ENCODE results near the gene FBXO31.
"Not testable (repeated sequence)": the region's sequence is repeated elsewhere in the genome, so short reads cannot be mapped to it uniquely, and the experiment has no call there.

The FBXO31 gene

DNA sequence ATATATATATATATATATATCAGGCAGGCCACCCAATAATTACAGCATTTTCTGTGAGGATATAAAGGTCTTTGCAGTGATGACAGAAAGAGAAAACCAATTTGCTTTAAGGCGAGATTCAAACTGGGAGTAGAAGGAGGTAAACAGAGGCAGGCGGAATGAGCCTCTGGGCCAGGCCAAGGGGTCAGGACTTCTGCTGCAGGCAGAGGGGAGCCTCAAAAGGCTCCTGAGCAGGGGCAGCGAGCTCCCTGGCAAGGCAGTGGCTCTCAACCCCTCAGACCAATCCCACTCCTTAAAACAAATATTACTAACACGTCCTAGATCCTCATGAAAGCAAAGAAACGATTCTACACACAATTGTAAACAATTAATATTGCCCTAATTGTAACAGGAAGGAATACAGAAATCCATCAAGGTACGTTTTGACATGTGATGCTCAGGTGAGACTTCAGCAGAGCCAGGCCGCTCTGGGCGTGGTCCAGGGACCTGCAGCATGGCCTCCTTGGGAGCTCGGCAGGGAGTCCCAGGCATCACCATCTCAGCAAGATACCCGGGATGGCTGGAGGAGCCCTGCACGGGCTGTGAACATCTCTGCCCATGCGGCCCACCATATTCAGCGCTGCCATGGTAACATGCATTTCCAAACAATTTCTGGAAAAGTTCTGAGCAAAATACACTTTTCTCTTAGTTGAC, 18.4 kb downstream of the FBXO31 start:
- TF ChIP-seq, protein P1, sequence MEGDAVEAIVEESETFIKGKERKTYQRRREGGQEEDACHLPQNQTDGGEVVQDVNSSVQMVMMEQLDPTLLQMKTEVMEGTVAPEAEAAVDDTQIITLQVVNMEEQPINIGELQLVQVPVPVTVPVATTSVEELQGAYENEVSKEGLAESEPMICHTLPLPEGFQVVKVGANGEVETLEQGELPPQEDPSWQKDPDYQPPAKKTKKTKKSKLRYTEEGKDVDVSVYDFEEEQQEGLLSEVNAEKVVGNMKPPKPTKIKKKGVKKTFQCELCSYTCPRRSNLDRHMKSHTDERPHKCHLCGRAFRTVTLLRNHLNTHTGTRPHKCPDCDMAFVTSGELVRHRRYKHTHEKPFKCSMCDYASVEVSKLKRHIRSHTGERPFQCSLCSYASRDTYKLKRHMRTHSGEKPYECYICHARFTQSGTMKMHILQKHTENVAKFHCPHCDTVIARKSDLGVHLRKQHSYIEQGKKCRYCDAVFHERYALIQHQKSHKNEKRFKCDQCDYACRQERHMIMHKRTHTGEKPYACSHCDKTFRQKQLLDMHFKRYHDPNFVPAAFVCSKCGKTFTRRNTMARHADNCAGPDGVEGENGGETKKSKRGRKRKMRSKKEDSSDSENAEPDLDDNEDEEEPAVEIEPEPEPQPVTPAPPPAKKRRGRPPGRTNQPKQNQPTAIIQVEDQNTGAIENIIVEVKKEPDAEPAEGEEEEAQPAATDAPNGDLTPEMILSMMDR (IDR thresholded peaks at IDR 0.05; ENCODE audit: extremely low read depth, missing control alignments) = no peak
- no peak for DNase-seq (ENCODE audit: low spot score)

DNA sequence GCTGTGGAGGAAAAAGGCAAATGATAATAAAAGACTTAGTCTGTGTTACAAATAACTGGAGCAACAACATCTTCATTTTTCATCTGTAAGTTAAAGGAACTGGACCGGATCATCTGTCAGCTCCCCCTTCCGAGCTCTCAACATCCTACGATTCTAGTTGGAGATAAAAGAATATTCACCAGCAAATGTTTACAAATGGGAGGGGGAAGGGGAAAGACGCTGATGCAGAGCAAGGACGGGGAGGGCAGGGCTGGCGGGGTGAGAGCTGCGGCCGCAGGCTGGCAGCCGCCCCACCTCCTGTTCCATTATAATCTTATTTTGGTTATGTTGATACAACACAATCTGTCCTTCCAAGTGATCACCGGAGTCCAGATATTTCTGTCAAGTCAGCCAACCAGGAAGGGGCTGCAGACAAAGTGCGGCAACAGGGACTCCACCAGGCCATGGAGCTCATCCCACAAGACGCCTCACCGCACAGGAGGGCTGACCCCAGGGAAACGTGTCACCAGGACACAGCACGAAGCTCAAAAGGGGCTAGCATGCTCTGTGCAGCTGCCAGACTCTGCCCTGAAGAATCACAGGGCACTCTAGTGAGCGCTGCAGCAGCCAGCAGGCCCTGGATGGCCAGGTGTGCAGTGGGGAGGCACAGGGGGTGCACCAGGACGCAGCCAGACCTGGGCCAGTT, 19.7 kb downstream of the FBXO31 start:
- no peak for DNase-seq (ENCODE audit: low spot score)
- TF ChIP-seq, protein P1 (IDR thresholded peaks at IDR 0.05; ENCODE audit: extremely low read depth, missing control alignments) = no peak

DNA sequence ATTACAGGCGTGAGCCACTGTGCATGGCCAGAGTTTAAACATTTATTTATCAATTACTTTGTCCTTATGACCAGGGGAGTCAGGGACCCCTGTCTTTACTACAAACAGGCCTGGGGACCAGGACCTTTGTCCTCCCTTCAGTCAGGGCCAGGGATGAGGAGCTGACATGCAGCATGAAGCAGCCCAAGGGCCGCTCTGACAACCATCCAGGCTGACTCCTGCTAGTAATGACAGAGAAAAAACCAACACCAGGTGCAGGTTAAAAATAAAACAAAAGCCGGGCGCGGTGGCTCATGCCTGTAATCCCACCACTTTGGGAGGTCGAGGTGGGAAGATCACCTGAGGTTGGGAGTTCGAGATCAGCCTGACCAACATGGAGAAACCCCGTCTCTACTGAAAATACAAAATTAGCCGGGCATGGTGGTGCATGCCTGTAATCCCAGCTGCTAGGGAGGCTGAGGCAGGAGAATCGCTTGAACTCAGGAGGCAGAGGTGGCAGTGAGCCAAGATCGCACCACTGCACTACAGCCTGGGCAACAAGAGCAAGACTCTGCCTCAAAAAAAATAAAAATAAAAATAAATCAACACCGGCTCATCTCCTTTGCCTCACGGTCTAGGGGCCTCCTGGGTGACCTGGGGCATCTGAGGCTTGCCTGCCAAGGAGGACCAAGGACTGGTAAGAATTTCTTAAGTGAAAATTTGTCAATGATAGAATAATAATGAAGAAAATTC, 20.6 kb downstream of the FBXO31 start:
- DNase-seq (ENCODE audit: low spot score) = not testable (repeated sequence)

DNA sequence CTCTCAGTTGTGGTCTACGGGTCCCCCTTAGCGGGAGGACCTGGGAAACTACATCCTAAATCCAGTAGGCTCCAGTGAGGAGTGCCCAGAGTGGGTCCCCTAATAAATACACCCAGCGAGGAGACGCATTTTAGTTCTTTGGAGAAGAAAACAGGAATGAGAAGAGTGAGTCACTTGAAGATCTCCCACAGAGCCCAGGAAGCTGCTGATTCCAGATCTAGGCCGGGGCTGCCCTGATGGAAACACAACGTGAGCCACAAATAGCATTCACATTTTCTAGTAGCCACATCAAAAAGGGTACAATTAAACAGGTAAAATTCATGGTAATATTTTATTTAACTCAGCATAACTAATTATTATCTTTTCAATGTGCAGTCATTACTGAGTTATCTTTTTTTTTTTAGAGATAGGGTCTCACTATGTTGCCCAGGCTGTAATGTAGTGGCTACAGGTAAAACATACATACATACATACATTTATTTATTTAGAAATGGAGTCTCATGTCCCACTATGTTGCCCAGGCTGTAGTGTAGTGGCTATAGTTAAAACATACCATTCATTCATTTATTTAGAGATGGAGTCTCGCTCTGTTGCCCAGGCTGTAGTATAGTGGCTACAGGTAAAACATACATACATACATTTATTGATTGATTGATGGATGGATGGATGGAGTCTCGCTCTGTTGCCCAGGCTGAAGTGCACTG, 21.5 kb downstream of the FBXO31 start:
- no peak for DNase-seq (ENCODE audit: low spot score)
- TF ChIP-seq, protein P1 (IDR thresholded peaks at IDR 0.05; ENCODE audit: extremely low read depth, missing control alignments) = no peak

DNA sequence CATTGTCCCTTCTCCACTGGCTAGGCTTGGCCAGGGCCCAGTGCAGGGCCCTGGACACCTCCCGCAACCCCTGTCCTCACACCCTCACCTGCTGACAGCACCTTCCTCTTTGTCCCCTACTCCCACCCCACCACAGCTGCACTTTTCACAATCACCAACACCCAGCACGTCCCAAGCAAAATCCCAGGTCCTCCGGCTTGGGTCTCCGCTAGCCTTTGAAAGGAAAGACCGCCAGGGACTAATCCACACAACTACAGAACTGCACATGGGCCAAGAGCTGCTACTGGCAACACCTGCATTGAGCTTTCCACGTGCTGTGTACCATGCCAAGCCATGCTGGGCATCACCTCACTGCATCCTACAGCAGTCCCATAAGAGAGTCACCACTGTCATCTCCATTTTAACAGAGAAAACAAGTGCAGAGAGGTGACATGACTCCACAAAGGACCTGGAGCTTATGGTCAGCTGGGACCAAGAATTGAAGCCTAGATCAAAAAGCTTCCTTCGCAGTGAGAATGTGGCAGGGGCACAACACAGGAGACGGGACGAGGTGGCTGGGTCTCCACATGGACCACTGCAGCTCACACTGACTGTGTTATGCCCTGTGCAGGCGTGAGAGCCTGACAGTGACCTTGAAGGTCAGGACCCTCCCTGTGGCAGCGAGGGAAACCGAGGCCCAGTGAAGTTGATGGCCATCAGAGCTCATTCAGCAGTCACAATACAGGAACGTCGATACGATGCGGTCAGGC, 22.5 kb downstream of the FBXO31 start:
- TF ChIP-seq, protein P1 (IDR thresholded peaks at IDR 0.05; ENCODE audit: extremely low read depth, missing control alignments) = no peak
- no peak for DNase-seq (ENCODE audit: low spot score)

DNA sequence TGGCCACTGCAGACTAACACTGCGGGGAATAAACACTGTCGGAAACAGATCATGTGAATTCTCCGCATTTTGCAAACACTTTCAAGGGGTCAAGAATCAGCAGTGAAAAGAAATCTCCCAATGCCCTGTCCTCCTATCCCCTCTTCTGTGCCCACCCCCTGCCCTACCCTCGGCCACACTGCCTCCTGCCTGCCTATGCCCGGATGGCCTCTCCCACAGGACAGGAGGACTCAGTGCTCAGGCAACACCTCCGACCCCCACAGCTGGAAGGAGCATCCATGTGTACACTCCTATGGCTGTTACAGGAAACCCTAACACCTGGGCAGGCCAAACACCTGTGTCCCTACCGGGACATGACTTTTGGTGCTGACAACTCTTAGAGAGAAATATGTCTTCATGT, 24.5 kb downstream of the FBXO31 start:
- TF ChIP-seq, protein P1 (IDR thresholded peaks at IDR 0.05; ENCODE audit: extremely low read depth, missing control alignments) = no peak
- DNase-seq (ENCODE audit: low spot score) = no peak

DNA sequence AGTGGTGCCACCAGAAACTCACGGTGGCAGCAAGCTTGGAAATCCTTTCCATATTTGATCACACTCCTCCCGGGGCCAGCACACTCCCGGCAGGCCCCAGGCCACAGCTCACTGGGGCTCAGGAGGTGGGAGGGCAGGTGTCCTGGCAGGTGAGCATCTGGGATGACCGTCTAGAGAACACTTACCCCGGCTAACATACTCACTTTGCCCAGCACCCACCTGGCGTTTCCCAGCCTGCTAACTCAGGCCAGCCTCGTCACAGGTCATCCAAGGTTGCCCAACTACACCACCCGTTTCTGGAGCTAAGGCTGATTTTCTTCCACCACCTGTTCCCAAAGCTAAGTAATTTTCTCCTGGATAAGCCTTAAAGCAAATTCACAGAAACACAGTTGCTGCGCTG, 24.9 kb downstream of the FBXO31 start:
- no peak for DNase-seq (ENCODE audit: low spot score)
- TF ChIP-seq, protein P1 (IDR thresholded peaks at IDR 0.05; ENCODE audit: extremely low read depth, missing control alignments) = no peak
